ENCODE results near the gene NPPA. TPM values are rescaled to one million over a fixed set of nuclear protein-coding genes. Genes with fewer than 3 reads are reported as not detected.

NPPA gene
- total and polyA plus RNA-seq, 10 of the 15 experiments (the other 5 are each of a cell fraction or from before 2014, with no cell fraction given), result 0.31 to 0.39 TPM; not detected in 8

DNA sequence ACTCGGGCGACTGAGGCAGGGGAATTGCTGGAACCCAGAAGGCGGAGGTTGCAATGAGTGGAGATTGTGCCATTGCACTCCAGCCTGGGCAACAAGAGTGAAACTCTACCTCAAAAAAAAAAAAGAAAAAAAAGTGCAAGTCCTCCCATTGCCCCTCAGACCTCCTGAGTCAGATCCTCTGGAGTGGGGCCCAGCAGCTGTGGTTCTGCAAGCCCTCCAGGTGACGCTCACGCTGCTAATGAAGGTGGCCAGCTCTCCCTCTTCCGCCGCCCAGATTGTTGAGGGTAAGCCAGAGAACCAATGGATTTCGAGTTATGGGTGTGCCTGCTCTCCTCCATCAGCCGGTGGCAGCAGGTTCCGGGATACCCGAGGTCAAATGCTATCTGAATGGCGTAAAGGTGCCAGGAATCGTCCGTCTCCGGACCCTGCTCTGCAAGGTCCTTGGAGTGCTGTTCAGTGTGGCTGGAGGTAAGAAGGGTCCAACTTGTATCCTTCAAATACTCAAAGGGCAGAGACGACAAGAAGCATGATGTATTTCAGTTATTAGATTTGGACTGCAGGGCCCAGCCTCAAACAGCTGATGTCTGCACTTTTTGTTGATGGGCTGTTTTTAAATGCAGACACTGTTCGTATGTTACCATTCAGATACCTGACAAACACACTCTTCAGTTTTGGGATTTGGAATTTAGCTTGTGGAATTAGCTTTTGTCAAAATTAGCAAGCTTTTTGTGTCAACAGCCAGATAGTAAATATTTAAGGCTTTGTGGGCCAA, 24.0 kb downstream of the NPPA start:
- peaks cover 4 to 22% of the 10 kb centered on the region in 2 experiments; a peak in 3 of 4 replicates for H3K36me3 ChIP-seq (ENCODE audit: control insufficient read depth in 2 of 2, insufficient read depth in 2 of 2, low read length in 1 of 2)
- no peak overlapping the region for H3K4me3 ChIP-seq
- no peak overlapping the region for H3K27ac ChIP-seq (ENCODE audit: control insufficient read depth, insufficient read depth)
- H3K27me3 ChIP-seq (replicated peaks in 1 of 2; ENCODE audit: control insufficient read depth in 2 of 2, insufficient read depth in 2 of 2, low read length in 1 of 2), result no peaks in the 10 kb centered on the region
- H3K79me2 ChIP-seq (ENCODE audit: control insufficient read depth, insufficient read depth, low read length), result no peaks in the 10 kb centered on the region
- DNase-seq (ENCODE audit: low read depth, low spot score) (no peak), ATAC-seq (no peak), FAIRE-seq (no peak)
- RAD21 ChIA-PET (ENCODE audit: unreplicated experiment), result no interaction called here
- WGBS (ENCODE audit: insufficient coverage, insufficient replicate concordance, low lambda C conversion rate, missing lambda C conversion rate), result 93% methylated on average over 17 of the region's 17 CpGs
- in situ Hi-C loops (cut with MboI) (no loop called here), intact Hi-C loops (cut with micrococcal nuclease; ENCODE audit: unreplicated experiment) (no loop called here)
- CTCF ChIA-PET, result interaction anchor here (2.5 kb wide), 1 partner anchor 15 kb away, joined by 9 read pairs; no protein-coding TSS in a partner anchor
- H3K4me2 ChIP-seq (ENCODE audit: control insufficient read depth, insufficient read depth), result no peak overlapping the region
- TF ChIP-seq BCL11A (IDR thresholded peaks at IDR 0.05; ENCODE audit: low read depth, low read length) (no peak), STAT1 (conservative IDR thresholded peaks at IDR 0.05) (no peak), YBX1 (IDR thresholded peaks at IDR 0.05) (no peak), SRF (IDR thresholded peaks at IDR 0.05; ENCODE audit: low read depth in 2 of 2, low read length in 2 of 2) (no peak), POLR2A (IDR thresholded peaks at IDR 0.05; ENCODE audit: low read depth, low read length) (0 out of 2 replicates have a peak, but pooled peaks have one; percentile 18)
- no peaks in the 10 kb centered on the region for H4K20me1 ChIP-seq (ENCODE audit: control insufficient read depth, insufficient read depth)
- H3K9me3 ChIP-seq (replicated peaks; ENCODE audit: control insufficient read depth, insufficient read depth, low read length), result no peaks in the 10 kb centered on the region
- no TSS peak for BruUV-seq (replicated peaks)
- no peak overlapping the region for H3K9ac ChIP-seq (ENCODE audit: control insufficient read depth, insufficient read depth, low read length)
- SMC1A ChIA-PET (ENCODE audit: uncharacterized antibody, unreplicated experiment), result no interaction called here
- H2AFZ ChIP-seq (ENCODE audit: control insufficient read depth, low read depth, low read length), result no peak overlapping the region
- POLR2A ChIA-PET, result interaction anchor here (0.6 kb wide), 1 partner anchor 9 kb away, joined by 3 read pairs; no protein-coding TSS in a partner anchor
- H3K4me1 ChIP-seq (ENCODE audit: control insufficient read depth, insufficient read depth, low read length), result no peaks in the 10 kb centered on the region

DNA sequence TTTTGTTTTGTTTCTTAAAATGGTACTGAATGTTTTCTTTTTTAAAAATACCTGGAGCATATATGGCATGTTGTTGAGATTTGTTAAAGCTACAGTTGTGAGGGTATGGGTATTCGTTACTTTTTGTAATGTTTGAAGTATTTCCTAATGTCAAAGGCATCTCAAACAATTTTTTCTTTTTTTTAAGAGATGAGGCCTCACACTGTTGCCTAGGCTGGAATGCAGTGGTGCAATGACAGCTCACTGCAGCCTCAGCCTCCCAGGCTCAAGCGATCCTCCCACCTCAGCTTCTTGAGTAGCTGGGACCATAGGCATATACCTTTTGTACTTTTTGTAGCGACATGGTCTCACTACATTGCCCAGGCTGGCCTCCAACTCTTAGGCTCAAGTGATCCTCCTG, 25.5 kb downstream of the NPPA start:
- no peaks in the 10 kb centered on the region for H3K9me3 ChIP-seq (replicated peaks; ENCODE audit: control insufficient read depth, insufficient read depth, low read length)
- no peaks in the 10 kb centered on the region for H3K4me1 ChIP-seq (ENCODE audit: control insufficient read depth, insufficient read depth, low read length)
- DNase-seq (ENCODE audit: low read depth, low spot score) (no peak), ATAC-seq (no peak), FAIRE-seq (no peak)
- in situ Hi-C loops (cut with MboI) (no loop called here), intact Hi-C loops (cut with micrococcal nuclease; ENCODE audit: unreplicated experiment) (no loop called here)
- POLR2A ChIA-PET, result interaction anchor here (1.0 kb wide), 1 partner anchor 15 kb away, joined by 3 read pairs; no protein-coding TSS in a partner anchor
- no peak overlapping the region for H3K27ac ChIP-seq (ENCODE audit: control insufficient read depth, insufficient read depth)
- no peak overlapping the region for H3K4me3 ChIP-seq
- H3K79me2 ChIP-seq (ENCODE audit: control insufficient read depth, insufficient read depth, low read length), result no peaks in the 10 kb centered on the region
- RAD21 ChIA-PET (ENCODE audit: unreplicated experiment), result no interaction called here
- H2AFZ ChIP-seq (ENCODE audit: control insufficient read depth, low read depth, low read length), result no peak overlapping the region
- no TSS peak for BruUV-seq (replicated peaks)
- no peak for TF ChIP-seq CREB1 (IDR thresholded peaks at IDR 0.05; ENCODE audit: low read depth)
- no peak for TF ChIP-seq PAX8 (IDR thresholded peaks at IDR 0.05)
- TF ChIP-seq BCL11A (IDR thresholded peaks at IDR 0.05; ENCODE audit: low read depth, low read length), result no peak
- no peak for TF ChIP-seq STAT1 (conservative IDR thresholded peaks at IDR 0.05)
- TF ChIP-seq EZH2 (IDR thresholded peaks at IDR 0.05; ENCODE audit: borderline replicate concordance, control insufficient read depth, low read depth, low read length), result no peak
- no peak for TF ChIP-seq CREM (IDR thresholded peaks at IDR 0.05; ENCODE audit: low read depth)
- TF ChIP-seq ASH2L (IDR thresholded peaks at IDR 0.05; ENCODE audit: borderline replicate concordance, low read depth), result no peak
- TF ChIP-seq, protein P1, sequence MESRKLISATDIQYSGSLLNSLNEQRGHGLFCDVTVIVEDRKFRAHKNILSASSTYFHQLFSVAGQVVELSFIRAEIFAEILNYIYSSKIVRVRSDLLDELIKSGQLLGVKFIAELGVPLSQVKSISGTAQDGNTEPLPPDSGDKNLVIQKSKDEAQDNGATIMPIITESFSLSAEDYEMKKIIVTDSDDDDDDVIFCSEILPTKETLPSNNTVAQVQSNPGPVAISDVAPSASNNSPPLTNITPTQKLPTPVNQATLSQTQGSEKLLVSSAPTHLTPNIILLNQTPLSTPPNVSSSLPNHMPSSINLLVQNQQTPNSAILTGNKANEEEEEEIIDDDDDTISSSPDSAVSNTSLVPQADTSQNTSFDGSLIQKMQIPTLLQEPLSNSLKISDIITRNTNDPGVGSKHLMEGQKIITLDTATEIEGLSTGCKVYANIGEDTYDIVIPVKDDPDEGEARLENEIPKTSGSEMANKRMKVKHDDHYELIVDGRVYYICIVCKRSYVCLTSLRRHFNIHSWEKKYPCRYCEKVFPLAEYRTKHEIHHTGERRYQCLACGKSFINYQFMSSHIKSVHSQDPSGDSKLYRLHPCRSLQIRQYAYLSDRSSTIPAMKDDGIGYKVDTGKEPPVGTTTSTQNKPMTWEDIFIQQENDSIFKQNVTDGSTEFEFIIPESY (IDR thresholded peaks at IDR 0.05), result no peak
- no peak for TF ChIP-seq RUNX3 (IDR thresholded peaks at IDR 0.05; ENCODE audit: low read length)
- no peak overlapping the region for H3K9ac ChIP-seq (ENCODE audit: control insufficient read depth, insufficient read depth, low read length)
- no peaks in the 10 kb centered on the region for H3K27me3 ChIP-seq (replicated peaks in 1 of 2; ENCODE audit: control insufficient read depth in 2 of 2, insufficient read depth in 2 of 2, low read length in 1 of 2)
- peaks cover 3 to 25% of the 10 kb centered on the region in 2 experiments; a peak in 3 of 4 replicates for H3K36me3 ChIP-seq (ENCODE audit: control insufficient read depth in 2 of 2, insufficient read depth in 2 of 2, low read length in 1 of 2)
- CTCF ChIA-PET, result no interaction called here
- 96% methylated on average over 3 of the region's 3 CpGs for WGBS (ENCODE audit: insufficient coverage, insufficient replicate concordance, low lambda C conversion rate, missing lambda C conversion rate)
- H3K4me2 ChIP-seq (ENCODE audit: control insufficient read depth, insufficient read depth), result no peak overlapping the region
- no peaks in the 10 kb centered on the region for H4K20me1 ChIP-seq (ENCODE audit: control insufficient read depth, insufficient read depth)
- SMC1A ChIA-PET (ENCODE audit: uncharacterized antibody, unreplicated experiment), result no interaction called here

Data from GM12878 (cell line).